Activated CD4-positive, alpha-beta T cell treated with anti-CD3 and anti-CD28 coated beads for 36 hours (primary cell): ENCODE results near the gene RNF126. TPM values are rescaled to one million over a fixed set of nuclear protein-coding genes. Genes with fewer than 3 reads are reported as not detected.

Experiments used
- ATAC-seq: fragments of 200-7000 bp; cut with Tn5 transposase; one replicate; pipeline ENCODE4 v1.10.0; 2021; ENCODE audit warnings: mild to moderate bottlenecking, moderate library complexity
- CTCF ChIA-PET: fragments of 350-600 bp; sonication (Branson Sonifier 250); formaldehyde crosslinking; loops from one replicate; lab custom pipeline; 2021; ENCODE audit warnings: antibody characterized with exemption; lab: Charles Lee
- POLR2A ChIA-PET: fragments of 350-600 bp; sonication (Branson Sonifier 250); formaldehyde crosslinking; loops from one replicate; lab custom pipeline; 2021; ENCODE audit warnings: antibody characterized with exemption, inconsistent platforms; lab: Charles Lee
- DNase-seq: peaks from one replicate; pipeline ENCODE4 v3.0.0-alpha.2; 2020
- H3K27ac Mint-ChIP-seq: one replicate; pipeline ENCODE4 v1.8.0; 2021; ENCODE audit warnings: mixed read lengths
- H3K27me3 Mint-ChIP-seq: one replicate; pipeline ENCODE4 v1.8.0; 2021; ENCODE audit warnings: mixed read lengths
- H3K36me3 Mint-ChIP-seq: one replicate; pipeline ENCODE4 v1.8.0; 2021; ENCODE audit warnings: low read depth, mixed read lengths
- H3K4me1 Mint-ChIP-seq: one replicate; pipeline ENCODE4 v1.8.0; 2021; ENCODE audit warnings: mixed read lengths
- H3K4me3 Mint-ChIP-seq: one replicate; pipeline ENCODE4 v1.8.0; 2021; ENCODE audit warnings: mild to moderate bottlenecking, moderate library complexity, mixed read lengths
- H3K9me3 Mint-ChIP-seq: one replicate; pipeline ENCODE4 v1.8.0; 2021; ENCODE audit warnings: low read depth, mixed read lengths
- intact Hi-C, 2 experiments: fragments of 100-400 bp; cut with DNase I in 1 of 2; cut with micrococcal nuclease in 1 of 2; formaldehyde crosslinking; loops; one replicate each; pipeline versions ENCODE4 v1.14.2 to v1.15.1; 2022 to 2024; cut with DNase I, micrococcal nuclease
- total RNA-seq, 2 experiments: library from RNA; stranded (reverse); gene quantifications; one replicate each; pipeline ENCODE4 v1.2.3, GENCODE V29; 2021

The RNF126 gene
- total RNA-seq, 2 experiments from 2014 or later = 83.0 to 91.3 TPM

- ChIA-PET POLR2A (interaction anchor here (0.6 kb wide), 1 partner anchor 13 kb away, joined by 4 read pairs; no protein-coding TSS in a partner anchor), CTCF (interaction anchor here (1.0 kb wide), 1 partner anchor 12 kb away, joined by 4 read pairs; no protein-coding TSS in a partner anchor)
- no peak overlapping the region for H3K27ac Mint-ChIP-seq
- no peaks in the 10 kb centered on the region for H3K9me3 Mint-ChIP-seq
- no peak overlapping the region for H3K4me3 Mint-ChIP-seq
- intact Hi-C loops = no loop called here
- peaks cover 6% of the 10 kb centered on the region for H3K4me1 Mint-ChIP-seq
- H3K36me3 Mint-ChIP-seq = peaks cover 6% of the 10 kb centered on the region
- H3K27me3 Mint-ChIP-seq = peaks cover 2% of the 10 kb centered on the region
- no peak for ATAC-seq
- DNase-seq = no peak
These were observed 20.0 kb downstream of the RNF126 start for GRCh38 chr19:642767-643727.

- H3K4me1 Mint-ChIP-seq = peaks cover 6% of the 10 kb centered on the region
- CTCF ChIA-PET = interaction anchor here (1.0 kb wide), 1 partner anchor 13 kb away, joined by 4 read pairs; no protein-coding TSS in a partner anchor
- ATAC-seq = no peak
- no peak for DNase-seq
- peaks cover 2% of the 10 kb centered on the region for H3K27me3 Mint-ChIP-seq
- H3K27ac Mint-ChIP-seq = no peak overlapping the region
- POLR2A ChIA-PET = interaction anchor here (0.6 kb wide), 1 partner anchor 9 kb away, joined by 3 read pairs; no protein-coding TSS in a partner anchor
- no peak overlapping the region for H3K4me3 Mint-ChIP-seq
- peaks cover 6% of the 10 kb centered on the region for H3K36me3 Mint-ChIP-seq
- intact Hi-C loops = no loop called here
- H3K9me3 Mint-ChIP-seq = no peaks in the 10 kb centered on the region
These were observed 21.3 kb downstream of the RNF126 start for GRCh38 chr19:641702-642101.

GRCh38 chr19:640606-641189 lies 22.3 kb downstream of the RNF126 start:
- ATAC-seq = no peak
- no peaks in the 10 kb centered on the region for H3K9me3 Mint-ChIP-seq
- CTCF ChIA-PET = no interaction called here
- DNase-seq = no peak
- no peak overlapping the region for H3K27ac Mint-ChIP-seq
- H3K4me1 Mint-ChIP-seq = peaks cover 6% of the 10 kb centered on the region
- H3K4me3 Mint-ChIP-seq = no peak overlapping the region
- peaks cover 2% of the 10 kb centered on the region for H3K27me3 Mint-ChIP-seq
- peaks cover 3% of the 10 kb centered on the region for H3K36me3 Mint-ChIP-seq
- POLR2A ChIA-PET = no interaction called here
- intact Hi-C loops = no loop called here

- DNase-seq = no peak
- H3K27ac Mint-ChIP-seq = no peak overlapping the region
- POLR2A ChIA-PET = no interaction called here
- peaks cover 2% of the 10 kb centered on the region for H3K27me3 Mint-ChIP-seq
- peaks cover 3% of the 10 kb centered on the region for H3K36me3 Mint-ChIP-seq
- ATAC-seq = no peak
- CTCF ChIA-PET = no interaction called here
- H3K4me3 Mint-ChIP-seq = no peak overlapping the region
- intact Hi-C loops = no loop called here
- peaks cover 6% of the 10 kb centered on the region for H3K4me1 Mint-ChIP-seq
- no peaks in the 10 kb centered on the region for H3K9me3 Mint-ChIP-seq
These were observed 22.9 kb downstream of the RNF126 start for GRCh38 chr19:640161-640558.

- intact Hi-C loops = loop anchor here in 1 of 2 experiments (1.0 kb wide), 3 partner anchors 24 to 158 kb away; partner anchors contain the start of genes PTBP1 and RNF126
- CTCF ChIA-PET = no interaction called here
These were observed 23.5 kb downstream of the RNF126 start, which contains the start of gene FGF22 for GRCh38 chr19:639253-640160. TSS of gene FGF22 (plus strand) at chr19:639879. CDS start at chr19:639926, 47 bp downstream.

GRCh38 chr19:638906-639252 lies 24.1 kb downstream of the RNF126 start:
- Mint-ChIP-seq H3K4me3 (peak overlapping the region; percentile 70), H3K27ac (no peak overlapping the region), H3K4me1 (peaks cover 10% of the 10 kb centered on the region), H3K36me3 (no peaks in the 10 kb centered on the region), H3K27me3 (peaks cover 2% of the 10 kb centered on the region), H3K9me3 (no peaks in the 10 kb centered on the region)
- intact Hi-C loops = loop anchor here in 1 of 2 experiments (1.0 kb wide), 3 partner anchors 24 to 158 kb away; partner anchors contain the start of genes PTBP1 and RNF126
- ChIA-PET CTCF (no interaction called here), POLR2A (no interaction called here)
- DNase-seq = no peak
- ATAC-seq = no peak

More at GRCh38 chr19:639253-640160, 23.5 kb downstream of the RNF126 start, which contains the start of gene FGF22:
- Mint-ChIP-seq H3K9me3 (no peaks in the 10 kb centered on the region), H3K36me3 (no peaks in the 10 kb centered on the region), H3K4me3 (peak within 1 kb of the TSS; percentile 70), H3K27ac (peak within 1 kb of the TSS; percentile 64), H3K27me3 (peaks cover 2% of the 10 kb centered on the region), H3K4me1 (peaks cover 6% of the 10 kb centered on the region)
- POLR2A ChIA-PET = no interaction called here
- ATAC-seq (peak; percentile 97), DNase-seq (peak; percentile 98)

- no peak overlapping the region for H3K27ac Mint-ChIP-seq
- H3K4me3 Mint-ChIP-seq = no peak overlapping the region
- POLR2A ChIA-PET = interaction anchor here (0.7 kb wide), 1 partner anchor 67 kb away, joined by 3 read pairs; no protein-coding TSS in a partner anchor
These were observed 27.9 kb downstream of the RNF126 start for GRCh38 chr19:634975-635652.

GRCh38 chr19:633786-634639 lies 29.0 kb downstream of the RNF126 start:
- ChIA-PET POLR2A (no interaction called here), CTCF (interaction anchor here (0.6 to 0.7 kb wide), 2 partner anchors 73 to 350 kb away, joined by 3 read pairs; partner anchors contain the start of gene WDR18)
- H3K27ac Mint-ChIP-seq = peak overlapping the region; percentile 79
- no peaks in the 10 kb centered on the region for H3K9me3 Mint-ChIP-seq
- peak overlapping the region; percentile 97 for H3K4me3 Mint-ChIP-seq
- H3K27me3 Mint-ChIP-seq = no peaks in the 10 kb centered on the region
- peaks cover 27% of the 10 kb centered on the region for H3K4me1 Mint-ChIP-seq
- DNase-seq (no peak), ATAC-seq (peak; percentile 18)
- H3K36me3 Mint-ChIP-seq = peaks cover 23% of the 10 kb centered on the region
- intact Hi-C loops = loop anchor here (1.0 to 2.0 kb wide), 12 partner anchors 23 to 773 kb away; partner anchors contain the start of genes BSG (in 1 of the 2), CDC34 (in 1 of the 2), DAZAP1 (in 1 of the 2) and HCN2 (in 1 of the 2)

More at GRCh38 chr19:634975-635652, 27.9 kb downstream of the RNF126 start:
- intact Hi-C loops = no loop called here
- CTCF ChIA-PET = interaction anchor here (0.6 to 0.7 kb wide), 3 partner anchors 44 to 456 kb away, joined by 3 read pairs; no protein-coding TSS in a partner anchor
- ATAC-seq (no peak), DNase-seq (no peak)
- Mint-ChIP-seq H3K4me1 (peaks cover 28% of the 10 kb centered on the region), H3K27me3 (peaks cover 2% of the 10 kb centered on the region), H3K36me3 (peaks cover 16% of the 10 kb centered on the region), H3K9me3 (no peaks in the 10 kb centered on the region)

GRCh38 chr19:633068-633785 lies 29.8 kb downstream of the RNF126 start, which contains the start of gene POLRMT:
TSS of gene POLRMT (minus strand) at chr19:633537. CDS start at chr19:633512, 25 bp downstream.
- POLR2A ChIA-PET = interaction anchor here (0.7 kb wide), 1 partner anchor 8 kb away, joined by 3 read pairs; no protein-coding TSS in a partner anchor
- CTCF ChIA-PET = no interaction called here
- Mint-ChIP-seq H3K4me1 (peaks cover 29% of the 10 kb centered on the region), H3K4me3 (peak within 1 kb of the TSS; percentile 97), H3K27ac (peak within 1 kb of the TSS; percentile 91), H3K27me3 (no peaks in the 10 kb centered on the region), H3K36me3 (peaks cover 30% of the 10 kb centered on the region), H3K9me3 (no peaks in the 10 kb centered on the region)
- ATAC-seq = peak; percentile 98
- peak; percentile 98 for DNase-seq
- intact Hi-C loops = loop anchor here (1.0 to 2.0 kb wide), 12 partner anchors 22 to 774 kb away; partner anchors contain the start of genes BSG (in 1 of the 2), CDC34 (in 1 of the 2), DAZAP1 (in 1 of the 2) and HCN2 (in 1 of the 2)
